NCI-H2196 treated with DMSO at 0.1 percent for 48 hours (cell line): Measurements from ENCODE around the gene LSP1.
"Not testable (repeated sequence)": the region's sequence is repeated elsewhere in the genome, so short reads cannot be mapped to it uniquely, and the experiment has no call there.

Source experiments
- DNase-seq: peaks from one replicate; lab custom pipeline; 2025; ENCODE audit not compliant: unreplicated experiment; lab: John Stamatoyannopoulos, UW

LSP1 gene, protein sequence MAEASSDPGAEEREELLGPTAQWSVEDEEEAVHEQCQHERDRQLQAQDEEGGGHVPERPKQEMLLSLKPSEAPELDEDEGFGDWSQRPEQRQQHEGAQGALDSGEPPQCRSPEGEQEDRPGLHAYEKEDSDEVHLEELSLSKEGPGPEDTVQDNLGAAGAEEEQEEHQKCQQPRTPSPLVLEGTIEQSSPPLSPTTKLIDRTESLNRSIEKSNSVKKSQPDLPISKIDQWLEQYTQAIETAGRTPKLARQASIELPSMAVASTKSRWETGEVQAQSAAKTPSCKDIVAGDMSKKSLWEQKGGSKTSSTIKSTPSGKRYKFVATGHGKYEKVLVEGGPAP

DNA sequence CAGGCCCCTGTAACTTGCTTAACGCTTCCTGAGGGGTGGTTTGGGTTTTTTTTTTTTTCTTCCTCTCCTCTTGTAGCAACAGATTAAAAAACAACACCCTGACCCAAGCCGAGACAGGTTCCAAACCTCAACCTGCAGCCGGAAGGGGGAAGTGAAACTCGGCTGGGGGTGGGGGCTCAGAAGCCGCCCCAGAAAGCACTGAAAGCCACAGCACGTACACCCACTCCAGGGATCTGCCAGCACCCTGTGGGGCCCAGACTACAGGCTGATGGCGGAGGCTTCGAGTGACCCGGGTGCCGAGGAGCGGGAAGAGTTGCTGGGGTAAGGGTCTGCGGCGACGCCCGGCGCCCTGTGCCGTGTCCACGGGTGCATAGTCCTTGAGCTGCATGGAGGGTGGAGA lies at the start of gene LSP1:
LSP1 (plus strand) TSS at position 208 of the 400 bp plus-strand sequence; CDS start at position 269, 61 bp downstream.
- no peak for DNase-seq

DNA sequence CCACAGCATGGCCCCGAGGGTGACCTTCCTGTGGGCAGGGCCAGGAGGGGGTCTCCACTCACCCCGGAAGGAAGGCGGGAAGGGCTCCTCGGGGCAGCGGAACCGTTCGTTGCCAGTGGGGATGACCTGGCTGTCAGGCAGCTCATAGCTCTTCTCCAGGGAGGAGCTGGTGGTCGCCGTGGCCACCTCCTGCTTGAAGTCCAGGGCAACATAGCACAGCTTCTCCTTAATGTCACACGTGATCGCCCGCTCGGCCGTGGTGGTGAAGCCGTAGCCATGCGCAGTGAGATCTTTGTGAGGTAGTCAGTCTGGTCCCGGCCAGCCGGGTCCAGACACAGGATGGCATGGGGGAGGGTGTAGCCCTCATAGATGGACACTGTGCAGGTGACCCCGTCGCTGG lies 49.6 kb upstream of the LSP1 start:
- DNase-seq: no peak

DNA sequence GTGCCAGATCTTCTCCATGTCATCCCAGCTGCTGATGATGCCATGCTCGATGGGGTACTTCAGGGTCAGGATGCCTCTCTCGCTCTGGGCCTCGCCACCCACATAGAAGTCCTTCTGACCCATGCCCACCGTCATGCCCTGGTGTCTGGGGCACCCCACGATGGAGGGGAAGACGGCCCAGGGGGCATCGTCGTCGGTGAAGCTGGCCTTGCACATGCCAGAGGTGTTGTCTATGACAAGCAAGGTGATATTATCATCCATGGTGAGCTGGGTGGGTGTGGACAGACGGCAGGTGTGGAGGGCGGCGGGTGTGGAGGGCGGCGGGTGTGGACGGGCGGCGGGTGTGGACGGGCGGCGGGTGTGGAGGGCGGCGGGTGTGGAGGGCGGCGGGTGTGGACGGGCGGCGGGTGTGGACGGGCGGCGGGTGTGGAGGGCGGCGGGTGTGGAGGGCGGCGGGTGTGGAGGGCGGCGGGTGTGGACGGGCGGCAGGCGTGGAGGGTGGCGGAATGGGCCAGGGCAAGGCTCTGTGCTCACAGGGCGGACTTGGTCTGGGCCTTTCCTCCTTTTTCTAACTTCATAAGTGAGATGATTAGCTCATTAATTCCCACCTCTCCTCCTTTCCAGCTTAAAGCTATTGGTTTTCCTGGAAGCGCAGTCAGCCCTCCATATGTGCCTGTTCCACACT lies 48.9 kb upstream of the LSP1 start:
- DNase-seq: not testable (repeated sequence)

DNA sequence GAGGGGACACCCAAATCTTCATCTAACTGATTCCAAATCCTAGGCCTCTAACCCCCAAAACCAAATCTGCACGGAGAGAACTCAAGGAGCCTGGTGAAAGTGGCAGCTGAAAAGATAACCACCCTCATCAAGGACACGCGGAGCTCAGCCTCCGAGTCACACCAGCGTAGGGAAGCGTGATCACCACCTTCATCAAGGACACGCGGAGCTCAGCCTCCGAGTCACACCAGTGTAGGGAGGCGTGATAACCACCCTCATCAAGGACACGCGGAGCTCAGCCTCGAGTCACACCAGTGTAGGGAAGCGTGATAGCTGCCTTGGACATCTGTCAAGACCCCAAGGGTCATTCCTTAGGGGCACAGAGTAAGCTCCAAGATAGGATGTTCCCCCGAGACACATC lies 47.4 kb upstream of the LSP1 start:
- DNase-seq: no peak

DNA sequence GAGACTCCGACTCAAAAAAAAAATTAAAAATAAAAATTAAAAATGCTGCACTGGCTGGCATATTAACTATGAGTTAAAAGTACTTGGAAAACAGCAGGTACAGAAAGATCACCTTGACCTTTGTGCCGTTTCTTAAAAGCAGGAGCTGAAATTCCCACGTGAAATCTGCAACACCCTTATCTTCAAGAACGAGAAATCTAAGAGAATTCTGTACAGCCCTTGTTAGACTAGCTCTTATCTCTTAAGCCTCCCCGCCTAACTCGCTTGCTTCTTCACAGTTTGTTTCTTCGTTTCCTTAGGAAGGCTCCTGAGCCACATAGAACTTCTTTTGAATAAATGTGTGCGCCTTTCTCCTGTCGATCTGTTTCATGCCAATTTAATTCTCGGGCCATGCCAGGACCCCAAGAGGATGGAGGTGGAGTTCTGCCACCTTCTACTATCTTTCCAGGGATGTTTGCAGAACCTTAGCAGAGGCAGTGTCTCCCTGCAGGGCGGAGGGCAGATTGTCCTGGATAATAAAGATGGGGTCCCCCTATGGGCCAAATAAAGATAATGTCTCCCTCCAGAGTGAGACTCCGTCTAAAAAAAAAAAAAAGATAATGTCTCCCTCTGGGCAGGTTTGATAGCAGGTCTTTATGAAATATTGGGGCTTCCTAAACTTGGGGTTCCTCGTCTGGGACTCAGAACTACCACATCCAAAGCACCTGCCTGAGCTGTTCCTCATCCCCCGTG lies 45.5 kb upstream of the LSP1 start:
- DNase-seq: no peak

DNA sequence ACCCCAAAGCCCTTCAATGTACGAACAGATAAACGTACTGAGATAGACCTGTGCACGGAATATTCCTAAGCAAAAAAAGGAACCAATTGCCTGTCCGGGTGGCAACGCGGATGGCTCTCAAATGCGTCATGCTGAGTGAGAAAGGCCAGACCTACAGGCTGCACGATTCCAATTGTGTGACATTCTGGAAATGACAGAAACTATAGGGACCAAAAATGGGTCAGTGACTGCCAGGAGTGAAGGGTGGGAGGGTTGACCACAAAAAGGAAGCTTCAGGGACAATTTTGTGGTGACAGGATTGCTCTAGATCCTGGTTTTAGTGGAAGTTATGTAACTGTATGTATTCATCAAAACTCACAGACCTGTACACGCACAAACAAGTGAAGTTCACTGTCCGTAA lies 42.1 kb upstream of the LSP1 start:
- no peak for DNase-seq

DNA sequence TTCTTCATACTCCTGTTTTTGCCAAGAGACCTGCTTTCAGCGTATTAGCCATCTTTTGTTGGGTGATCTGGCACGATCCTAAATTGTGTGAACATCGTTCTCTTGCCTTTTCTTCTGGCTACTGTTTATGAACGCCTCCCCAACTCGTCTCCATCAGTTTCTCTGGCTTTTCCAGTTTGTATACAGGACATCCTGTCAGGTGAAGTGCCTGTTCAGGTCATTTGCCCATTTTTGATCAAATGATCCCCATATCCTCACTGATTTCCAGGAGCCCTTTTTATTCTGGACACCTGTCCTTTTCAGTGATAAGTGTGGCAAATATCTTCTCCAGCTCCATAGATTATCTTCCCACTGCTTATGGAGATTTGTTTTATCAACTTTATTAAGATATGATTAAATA lies 40.6 kb upstream of the LSP1 start:
- no peak for DNase-seq

DNA sequence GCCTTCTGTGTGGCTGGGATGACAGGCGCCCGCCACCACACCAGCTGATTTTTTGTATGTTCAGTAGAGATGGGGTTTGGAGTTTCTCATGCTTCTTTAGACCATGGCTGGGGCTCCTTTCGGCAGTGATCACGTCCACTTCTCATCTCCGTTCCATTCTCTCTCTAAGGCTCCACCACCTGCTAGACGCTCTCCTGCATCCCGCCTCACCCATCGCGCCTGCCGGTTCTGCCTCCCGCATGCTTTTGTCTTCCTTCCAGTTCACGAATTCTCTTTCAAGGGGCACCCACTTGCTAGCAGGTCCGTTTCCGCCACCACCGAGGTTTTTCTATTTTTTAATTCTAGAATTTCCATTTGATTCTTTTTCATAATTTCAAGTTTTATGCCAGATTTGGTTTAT lies 40.1 kb upstream of the LSP1 start:
- no peak for DNase-seq

DNA sequence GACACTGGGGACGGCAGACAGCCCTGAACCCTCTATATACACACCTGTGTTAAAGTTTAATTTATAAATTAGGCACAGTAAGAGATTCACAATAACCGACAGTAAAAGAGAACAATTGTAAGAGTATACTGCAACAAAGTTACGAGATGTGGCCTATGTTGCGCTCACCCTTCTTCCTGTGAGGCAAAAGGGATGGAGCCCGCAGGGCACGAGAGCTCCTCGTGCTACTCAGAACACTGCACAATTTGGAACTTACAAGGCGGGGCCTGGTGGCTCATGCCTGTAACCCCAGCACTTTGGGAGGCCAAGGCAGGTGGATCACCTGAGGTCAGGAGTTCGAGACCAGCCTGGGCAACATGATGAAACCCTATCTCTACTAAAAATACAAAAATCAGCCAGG lies 39.5 kb upstream of the LSP1 start:
- DNase-seq: not testable (repeated sequence)

DNA sequence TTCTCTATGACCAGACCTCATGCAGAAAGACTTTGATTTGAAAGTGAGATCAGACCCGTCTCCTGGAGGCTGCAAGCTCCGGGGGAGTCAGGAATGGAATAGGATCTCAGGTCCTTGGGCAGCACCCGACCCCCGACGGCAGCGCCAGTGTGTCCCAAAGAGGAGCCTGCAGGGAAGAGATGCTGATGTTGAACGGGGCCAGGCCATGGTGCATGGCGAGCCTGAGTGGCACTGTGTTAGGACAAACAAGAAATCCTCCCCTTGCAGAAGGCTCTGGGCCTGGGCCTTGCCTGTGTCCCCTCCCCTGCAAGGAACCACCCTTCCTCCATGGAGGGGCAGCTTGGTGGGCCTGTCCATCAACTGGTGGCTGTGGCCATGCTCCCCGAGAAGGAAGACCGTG lies 38.2 kb upstream of the LSP1 start:
- DNase-seq: no peak

DNA sequence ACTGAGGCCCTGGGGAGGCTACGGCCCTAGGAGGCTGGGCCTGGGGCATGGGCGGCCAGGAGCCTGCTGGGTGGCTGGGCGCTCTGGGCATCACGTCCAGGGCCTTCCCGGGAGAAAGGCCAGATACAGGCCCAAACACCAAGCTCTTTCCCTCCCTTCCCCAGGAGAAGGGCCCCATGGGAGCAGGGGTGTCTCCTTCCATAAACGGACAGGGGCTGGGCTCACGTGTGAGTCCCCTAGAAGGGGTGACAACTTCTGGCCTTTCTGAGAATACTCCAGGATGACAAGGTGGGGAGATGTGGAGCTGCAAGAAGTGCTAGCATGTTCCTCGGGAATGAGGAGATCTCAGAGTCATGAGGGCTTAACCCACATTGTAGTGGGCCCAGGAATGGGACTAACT lies 37.6 kb upstream of the LSP1 start:
- DNase-seq: no peak

DNA sequence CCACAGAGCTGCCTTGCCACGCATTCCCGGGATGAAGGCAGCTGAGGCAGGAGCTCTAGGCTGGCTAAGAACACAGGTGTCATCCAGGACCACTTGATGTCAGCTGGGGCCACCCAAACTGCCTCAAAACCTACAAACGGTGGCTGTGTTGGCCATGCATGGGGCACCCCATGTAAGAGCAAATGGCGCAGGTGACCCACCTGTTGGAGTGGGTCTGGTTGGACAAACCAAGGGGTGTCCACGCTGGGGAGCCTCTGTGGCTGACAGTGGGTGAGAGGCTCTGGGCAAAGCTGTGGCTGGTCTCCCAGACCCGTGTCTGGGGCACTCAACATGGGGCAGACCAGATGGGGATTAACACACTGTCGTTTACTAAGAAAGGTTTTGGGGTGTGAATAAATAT lies 37.1 kb upstream of the LSP1 start:
- DNase-seq: no peak

DNA sequence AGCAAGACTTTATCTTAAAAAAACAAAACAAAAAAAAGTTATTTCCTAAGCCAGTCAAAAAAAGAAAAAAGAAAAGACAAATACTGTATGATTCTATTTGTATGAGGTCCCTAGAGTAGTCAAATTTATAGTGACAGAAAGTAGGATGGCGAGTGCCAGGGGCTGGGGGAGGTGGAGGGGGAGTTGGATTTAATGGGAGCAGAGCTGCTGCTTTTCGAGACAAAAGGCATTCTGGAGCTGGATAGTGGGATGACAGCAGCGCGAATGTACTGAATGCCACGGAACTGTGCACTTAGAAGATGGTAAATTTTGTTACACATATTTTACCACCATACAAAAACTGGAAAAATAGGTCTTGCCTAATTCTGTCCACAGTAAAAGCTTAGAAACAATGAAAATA lies 35.9 kb upstream of the LSP1 start:
- DNase-seq: no peak

DNA sequence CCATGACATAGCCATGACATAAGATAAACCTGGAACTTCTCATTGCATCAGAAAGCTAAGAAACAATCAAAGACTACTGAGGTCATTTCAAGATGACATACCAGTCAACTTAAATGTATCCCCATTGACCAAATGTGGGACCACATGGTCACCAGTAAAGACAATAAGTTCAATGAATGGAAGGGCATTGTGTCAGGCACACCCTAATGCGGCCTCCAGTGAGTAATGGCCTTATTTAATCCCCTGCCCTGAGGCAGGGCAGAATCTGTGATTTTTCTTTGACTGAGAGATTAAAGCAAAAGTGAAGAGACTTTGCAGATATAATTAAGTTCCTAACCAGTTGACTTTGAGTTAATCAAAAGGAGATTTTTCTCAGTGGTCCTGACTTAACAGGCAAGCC lies 35.4 kb upstream of the LSP1 start:
- no peak for DNase-seq

DNA sequence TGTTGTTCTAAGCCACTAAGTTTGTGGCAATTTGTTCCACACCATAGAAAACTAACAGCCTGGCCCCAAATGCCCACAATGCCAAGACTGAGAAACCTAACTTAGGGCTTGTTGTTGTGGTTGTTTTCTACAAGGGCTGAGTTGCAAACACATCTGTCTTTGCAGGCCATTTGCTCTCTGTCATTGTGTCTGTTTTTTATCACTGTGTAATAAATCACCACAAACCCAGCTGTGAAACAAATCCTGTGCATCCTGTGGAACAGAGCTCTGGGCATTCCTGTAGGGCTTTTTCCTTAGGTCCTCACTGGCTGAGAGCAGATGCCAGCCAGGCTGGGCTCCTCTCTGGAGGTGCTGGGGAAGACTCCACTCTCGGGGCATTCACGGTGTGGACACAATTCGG lies 33.8 kb upstream of the LSP1 start:
- no peak for DNase-seq

DNA sequence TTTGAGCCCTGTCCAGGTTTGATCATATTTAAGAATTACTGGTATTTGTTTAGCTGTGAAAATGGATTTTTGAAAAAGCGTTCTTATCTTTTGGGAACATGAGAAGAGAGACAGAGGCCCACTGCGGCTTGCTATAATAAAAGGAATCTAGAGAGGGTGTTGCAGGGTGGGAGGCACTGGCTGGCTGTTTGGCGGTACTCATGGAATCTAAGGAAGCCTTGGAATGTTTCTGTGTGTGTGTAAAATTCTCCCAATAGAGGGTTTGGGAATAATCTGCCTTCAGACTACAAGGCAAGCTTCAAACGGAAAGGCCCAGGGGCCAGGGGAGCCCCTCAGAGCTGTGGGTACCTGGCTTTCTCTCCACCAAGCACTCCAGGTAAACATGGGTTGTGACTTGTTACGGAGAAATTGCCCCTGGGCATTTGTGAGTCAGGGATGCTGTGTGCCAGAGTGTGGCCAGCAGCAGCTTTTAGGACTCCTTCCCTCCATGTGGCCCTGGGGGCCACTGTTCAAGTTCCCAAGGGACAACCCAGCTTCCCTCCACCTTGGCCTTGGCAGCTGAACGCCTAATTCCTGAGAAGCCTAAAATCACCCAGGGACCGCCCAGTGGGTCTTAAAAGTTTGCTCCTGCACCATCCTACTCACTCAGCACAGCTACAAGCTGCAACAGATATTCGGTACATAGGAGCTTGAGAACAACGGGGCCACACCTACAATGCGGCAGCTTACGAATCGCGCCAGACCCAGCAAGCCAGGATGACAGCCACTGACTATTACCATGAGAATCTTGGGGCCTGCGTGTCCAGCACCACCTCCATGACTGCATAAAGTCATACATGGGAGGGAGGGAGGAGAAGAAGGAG lies 32.2 kb upstream of the LSP1 start:
- DNase-seq: no peak

DNA sequence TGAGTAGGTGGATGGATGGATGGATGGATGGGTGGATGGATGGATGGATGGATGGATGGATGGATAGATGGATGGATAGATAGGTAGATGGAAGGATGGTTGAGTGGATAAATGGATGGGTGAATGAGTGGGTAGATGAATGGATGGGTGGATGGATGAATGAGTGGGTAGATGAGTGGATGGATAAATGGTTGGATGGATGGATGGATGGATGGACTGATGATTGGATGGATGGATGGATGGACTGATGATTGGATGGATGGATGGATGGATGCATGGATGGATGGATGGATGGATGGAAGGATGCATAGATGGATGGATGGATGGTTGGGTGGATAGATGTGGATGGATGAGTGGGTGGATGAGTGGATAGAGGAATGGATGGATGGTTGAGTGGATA lies 31.3 kb upstream of the LSP1 start:
- no peak for DNase-seq

DNA sequence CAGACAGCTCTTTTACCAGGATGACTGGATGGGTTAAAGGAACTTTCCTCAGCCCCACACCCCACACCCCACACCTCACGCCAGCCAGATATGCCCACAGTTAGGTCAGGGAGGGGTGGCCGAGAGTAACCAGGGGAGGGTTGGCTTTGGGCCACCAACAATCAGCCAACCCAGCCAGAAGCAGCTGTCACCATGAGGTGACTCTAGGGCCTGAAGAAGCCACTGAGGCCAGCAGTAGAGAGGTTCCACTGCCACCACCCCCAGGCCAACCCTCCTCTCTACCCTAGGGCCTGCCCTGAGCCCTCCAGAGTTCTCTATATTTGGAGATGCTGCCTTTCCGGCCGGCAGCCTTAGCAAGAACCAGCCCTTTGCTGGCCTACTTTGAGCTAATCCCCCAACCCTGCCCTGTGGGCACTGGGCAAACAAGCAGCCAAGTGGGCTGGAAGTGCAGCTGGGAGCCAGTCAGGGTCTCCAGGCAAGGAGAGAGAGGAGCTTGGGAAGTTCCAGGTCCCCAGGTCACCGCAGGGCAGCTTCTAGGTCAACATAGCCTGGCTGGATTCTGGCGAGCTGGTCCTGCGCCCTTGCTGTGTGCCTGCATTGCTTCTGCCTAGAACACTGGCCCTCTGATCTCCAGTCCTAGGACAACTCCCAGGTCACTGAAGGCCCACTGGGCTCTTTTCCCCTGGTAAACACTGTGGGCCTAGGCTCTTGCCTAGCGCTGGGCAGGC lies 30.1 kb upstream of the LSP1 start:
- DNase-seq: no peak

DNA sequence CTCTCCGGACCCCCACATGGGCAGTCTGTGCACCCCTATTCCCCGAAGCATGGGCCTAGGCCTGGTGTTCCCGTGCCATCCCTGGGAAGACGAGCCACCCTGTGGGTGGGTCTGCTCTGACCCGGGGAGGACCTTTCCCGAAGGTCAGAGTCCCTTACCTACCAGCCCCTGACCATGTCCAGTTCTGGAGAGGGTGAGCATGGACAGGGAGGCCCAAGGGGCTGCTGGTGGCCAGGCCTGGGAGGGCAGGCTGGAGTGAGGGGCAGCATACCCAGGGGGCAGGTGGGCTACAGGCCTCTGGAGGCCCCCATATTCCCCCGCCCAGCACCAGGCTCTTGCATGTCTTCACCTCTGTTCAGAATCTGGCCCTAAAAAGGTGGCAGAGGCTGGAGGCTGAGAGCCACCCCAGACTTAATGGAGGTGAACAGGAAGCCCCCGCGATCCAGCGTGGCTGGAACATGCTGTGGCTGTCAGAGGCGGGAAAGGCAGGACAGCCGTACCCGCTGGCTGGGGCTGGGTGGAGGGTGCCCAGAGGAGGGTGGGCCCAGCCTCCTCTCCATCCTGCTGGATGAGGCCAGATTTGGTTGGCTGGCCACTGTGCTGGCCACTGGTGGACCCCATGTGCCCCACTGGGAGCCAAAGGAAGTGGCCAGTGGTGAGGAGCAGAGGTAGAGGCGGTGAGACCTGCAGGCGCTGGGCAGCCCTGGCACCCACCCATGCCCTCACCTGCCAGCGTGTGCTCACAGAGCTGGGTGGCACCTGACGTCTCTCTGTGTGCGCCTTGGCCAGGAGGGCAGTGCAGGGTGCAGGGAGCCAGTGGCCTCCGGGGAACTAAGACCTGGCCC lies 29.3 kb upstream of the LSP1 start:
- DNase-seq: no peak
